Activated T-helper 2 cell treated with anti-CD3 and anti-CD28 coated beads, Interferon-gamma antibody, Interleukin-2, Interleukin-4, amounts not matched to agents 10 μg/mL and 5 μg/mL and 100 μg/mL, durations not matched to agents 14 hours and 24 hours and 36 hours (primary cell): ENCODE data around the gene KRT78. TPM values are rescaled to one million over a fixed set of nuclear protein-coding genes. Genes with fewer than 3 reads are reported as not detected.
"Not testable (repeated sequence)": the region's sequence is repeated elsewhere in the genome, so short reads cannot be mapped to it uniquely, and the experiment has no call there.

Experiments used
- DNase-seq: peaks from one replicate; pipeline ENCODE4 v3.0.0; 2021; ENCODE audit warnings: low spot score
- H3K27ac Mint-ChIP-seq: one replicate; pipeline ENCODE4 v1.8.0; 2021; ENCODE audit warnings: mixed read lengths
- H3K27me3 Mint-ChIP-seq: one replicate; pipeline ENCODE4 v1.8.0; 2021; ENCODE audit warnings: low read depth, mixed read lengths
- H3K36me3 Mint-ChIP-seq: one replicate; pipeline ENCODE4 v1.8.0; 2021; ENCODE audit warnings: low read depth, mixed read lengths
- H3K4me1 Mint-ChIP-seq: one replicate; pipeline ENCODE4 v1.8.0; 2021; ENCODE audit warnings: low read depth, mixed read lengths
- H3K4me3 Mint-ChIP-seq: one replicate; pipeline ENCODE4 v1.8.0; 2021; ENCODE audit warnings: low read depth, mild to moderate bottlenecking, moderate library complexity, mixed read lengths
- H3K9me3 Mint-ChIP-seq: one replicate; pipeline ENCODE4 v1.8.0; 2021; ENCODE audit warnings: mixed read lengths
- intact Hi-C: fragments of 100-400 bp; cut with micrococcal nuclease; formaldehyde crosslinking; loops from one replicate; pipeline ENCODE4 v1.15.1; 2023
- total RNA-seq: library from RNA; stranded (reverse); gene quantifications from 2 replicates; pipeline ENCODE4 v1.2.3, GENCODE V29; 2022

KRT78 gene
- total RNA-seq, 1 donor from 2014 or later, result not detected

DNA sequence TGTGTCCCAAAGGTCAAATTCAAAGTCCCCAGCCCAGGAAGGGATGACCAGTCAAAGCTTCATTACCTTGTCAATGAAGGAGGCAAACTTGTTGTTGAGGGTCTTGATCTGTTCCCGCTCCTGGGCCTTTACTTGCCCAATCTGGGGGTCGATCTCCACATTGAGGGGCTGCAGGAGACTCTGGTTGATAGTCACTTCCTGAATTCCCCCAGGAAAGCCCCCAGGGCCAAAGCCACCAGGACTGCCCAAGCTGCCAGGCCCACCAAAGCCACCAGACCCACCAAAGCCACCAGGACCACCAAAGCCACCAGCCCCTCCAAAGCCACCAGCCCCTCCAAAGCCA is 53.5 kb downstream of the KRT78 start:
- H3K4me1 Mint-ChIP-seq, result peaks cover 28% of the 10 kb centered on the region
- DNase-seq, H3K9me3 Mint-ChIP-seq, H3K36me3 Mint-ChIP-seq, H3K27me3 Mint-ChIP-seq, H3K27ac Mint-ChIP-seq, intact Hi-C loops, H3K4me3 Mint-ChIP-seq: not testable (repeated sequence)

- Mint-ChIP-seq H3K27me3 (peaks cover 12% of the 10 kb centered on the region), H3K36me3 (no peaks in the 10 kb centered on the region), H3K4me3 (no peak overlapping the region), H3K4me1 (peaks cover 28% of the 10 kb centered on the region), H3K27ac (no peak overlapping the region), H3K9me3 (no peaks in the 10 kb centered on the region)
- intact Hi-C loops, result no loop called here
- DNase-seq, result no peak
Measured at GRCh38 chr12:52794479-52795331, 54.1 kb downstream of the KRT78 start.

GRCh38 chr12:52792185-52793029 is 56.4 kb downstream of the KRT78 start:
- Mint-ChIP-seq H3K27ac (no peak overlapping the region), H3K27me3 (peaks cover 26% of the 10 kb centered on the region), H3K4me1 (peaks cover 28% of the 10 kb centered on the region), H3K9me3 (no peaks in the 10 kb centered on the region), H3K36me3 (no peaks in the 10 kb centered on the region), H3K4me3 (no peak overlapping the region)
- no peak for DNase-seq
- intact Hi-C loops, result no loop called here

- intact Hi-C loops, result no loop called here
- Mint-ChIP-seq H3K27me3 (peaks cover 29% of the 10 kb centered on the region), H3K4me3 (no peak overlapping the region), H3K4me1 (peaks cover 28% of the 10 kb centered on the region), H3K9me3 (no peaks in the 10 kb centered on the region), H3K36me3 (no peaks in the 10 kb centered on the region), H3K27ac (no peak overlapping the region)
- no peak for DNase-seq
Measured at GRCh38 chr12:52791271-52792184, 57.3 kb downstream of the KRT78 start.

- peaks cover 28% of the 10 kb centered on the region for H3K4me1 Mint-ChIP-seq
- DNase-seq, result no peak
- peaks cover 31% of the 10 kb centered on the region for H3K27me3 Mint-ChIP-seq
- no peak overlapping the region for H3K27ac Mint-ChIP-seq
- H3K4me3 Mint-ChIP-seq, result no peak overlapping the region
- no peaks in the 10 kb centered on the region for H3K36me3 Mint-ChIP-seq
- no peaks in the 10 kb centered on the region for H3K9me3 Mint-ChIP-seq
- intact Hi-C loops, result no loop called here
Measured at GRCh38 chr12:52790427-52791270, 58.1 kb downstream of the KRT78 start.

DNA sequence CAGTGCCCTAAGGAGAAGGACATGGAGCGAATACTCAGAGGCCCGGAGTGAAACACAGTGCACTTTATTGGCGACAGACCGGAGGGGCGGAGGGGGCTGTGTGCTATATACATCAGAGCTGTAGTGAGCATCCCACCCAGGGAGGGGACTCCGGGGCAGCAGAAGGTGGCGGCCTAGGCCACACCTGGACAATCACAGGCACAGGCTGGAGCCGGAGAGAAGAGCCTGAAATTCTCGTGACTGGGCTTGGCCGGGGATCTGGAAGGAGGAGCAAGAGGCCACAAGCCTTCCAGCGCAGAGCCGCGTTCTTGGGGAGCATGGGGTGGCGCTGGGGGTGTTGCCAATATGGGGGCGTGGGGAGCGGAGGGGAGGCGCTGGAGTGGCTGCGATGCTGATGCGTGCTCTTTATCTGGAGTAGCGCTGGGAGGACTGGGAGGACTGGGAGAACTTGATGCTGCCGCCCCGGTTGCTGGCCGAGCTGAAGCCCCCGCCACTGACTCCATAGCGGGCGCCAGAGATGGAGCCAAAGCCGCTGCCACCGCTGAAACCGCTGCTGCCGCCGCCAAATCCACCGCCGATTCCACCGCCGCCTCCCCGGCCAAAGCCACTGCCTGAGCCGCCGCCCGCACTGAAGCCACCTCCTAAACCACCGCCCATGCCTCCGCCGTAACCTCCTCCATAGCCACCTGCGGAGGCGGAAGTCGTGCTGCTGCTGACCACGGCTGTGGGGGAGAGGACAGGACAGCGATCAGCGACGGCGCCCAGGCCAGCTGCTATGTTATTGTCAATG is 59.0 kb downstream of the KRT78 start:
- Mint-ChIP-seq H3K27me3 (peaks cover 37% of the 10 kb centered on the region), H3K4me1 (peaks cover 26% of the 10 kb centered on the region), H3K27ac (no peak overlapping the region), H3K9me3 (no peaks in the 10 kb centered on the region), H3K36me3 (no peaks in the 10 kb centered on the region), H3K4me3 (no peak overlapping the region)
- intact Hi-C loops, result no loop called here
- no peak for DNase-seq

- no peak for DNase-seq
- peaks cover 19% of the 10 kb centered on the region for H3K4me1 Mint-ChIP-seq
- no peak overlapping the region for H3K27ac Mint-ChIP-seq
- intact Hi-C loops, result no loop called here
- H3K9me3 Mint-ChIP-seq, result no peaks in the 10 kb centered on the region
- no peak overlapping the region for H3K4me3 Mint-ChIP-seq
- no peaks in the 10 kb centered on the region for H3K36me3 Mint-ChIP-seq
- H3K27me3 Mint-ChIP-seq, result peaks cover 40% of the 10 kb centered on the region
Measured at GRCh38 chr12:52788876-52789636, 59.7 kb downstream of the KRT78 start.

- peaks cover 40% of the 10 kb centered on the region for H3K27me3 Mint-ChIP-seq
- H3K36me3 Mint-ChIP-seq, result no peaks in the 10 kb centered on the region
- H3K9me3 Mint-ChIP-seq, result no peaks in the 10 kb centered on the region
- intact Hi-C loops, result no loop called here
- H3K27ac Mint-ChIP-seq, result no peak overlapping the region
- no peak for DNase-seq
- peaks cover 14% of the 10 kb centered on the region for H3K4me1 Mint-ChIP-seq
- H3K4me3 Mint-ChIP-seq, result no peak overlapping the region
Measured at GRCh38 chr12:52788192-52788875, 60.5 kb downstream of the KRT78 start.
